ENCODE results near the gene P2RY14. TPM values are rescaled to one million over a fixed set of nuclear protein-coding genes. Genes with fewer than 3 reads are reported as not detected.

The P2RY14 gene
- total and polyA plus RNA-seq, 10 of the 15 experiments (the other 5 are each of a cell fraction or from before 2014, with no cell fraction given), result 0.06 to 0.37 (median 0.28) TPM; not detected in 7

DNA sequence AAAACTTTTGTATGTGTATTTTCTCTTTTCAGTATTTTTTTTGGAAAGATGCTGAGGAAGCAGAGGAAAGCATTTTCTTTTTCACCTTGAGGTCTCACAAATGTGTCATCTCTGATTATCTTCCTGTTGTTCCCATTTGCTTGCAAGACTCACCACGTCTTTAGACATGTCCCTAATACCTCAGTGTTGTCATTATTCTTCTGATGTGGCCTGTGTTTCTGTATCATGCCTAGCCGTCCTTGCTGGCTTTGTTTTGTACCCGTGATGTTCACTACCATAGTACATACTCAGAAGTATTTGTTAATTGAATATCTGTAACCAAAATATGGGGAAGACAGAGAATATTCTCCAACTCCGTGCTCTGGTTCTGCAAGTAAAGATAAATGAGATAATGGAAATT, 5.0 kb upstream of the P2RY14 start:
- in situ Hi-C loops (cut with MboI) (no loop called here), intact Hi-C loops (cut with micrococcal nuclease; ENCODE audit: unreplicated experiment) (loop anchor here (1.0 to 5.0 kb wide), 3 partner anchors 56 to 356 kb away; no protein-coding TSS in a partner anchor)
- ChIA-PET CTCF (interaction anchor here (1.0 to 9.6 kb wide), 9 partner anchors 16 to 120 kb away, joined by 3 to 182 read pairs (median 18); no protein-coding TSS in a partner anchor), POLR2A (no interaction called here), SMC1A (ENCODE audit: uncharacterized antibody, unreplicated experiment) (interaction anchor here (0.6 to 6.7 kb wide), 6 partner anchors 15 to 121 kb away, joined by 3 to 98 read pairs (median 12); no protein-coding TSS in a partner anchor), RAD21 (ENCODE audit: unreplicated experiment) (interaction anchor here (1.6 kb wide), 1 partner anchor 115 kb away, joined by 19 read pairs; no protein-coding TSS in a partner anchor)
- DNase-seq (ENCODE audit: low read depth, low spot score) (no peak), FAIRE-seq (no peak), ATAC-seq (no peak)
- H4K20me1 ChIP-seq (ENCODE audit: control insufficient read depth, insufficient read depth), result no peaks in the 10 kb centered on the region
- no peak overlapping the region for H3K4me3 ChIP-seq
- H3K4me1 ChIP-seq (ENCODE audit: control insufficient read depth, insufficient read depth, low read length), result peaks cover 2% of the 10 kb centered on the region
- no peak overlapping the region for H2AFZ ChIP-seq (ENCODE audit: control insufficient read depth, low read depth, low read length)
- H3K79me2 ChIP-seq (ENCODE audit: control insufficient read depth, insufficient read depth, low read length), result no peaks in the 10 kb centered on the region
- no peak overlapping the region for H3K4me2 ChIP-seq (ENCODE audit: control insufficient read depth, insufficient read depth)
- no peaks in the 10 kb centered on the region for H3K36me3 ChIP-seq (ENCODE audit: control insufficient read depth in 2 of 2, insufficient read depth in 2 of 2, low read length in 1 of 2)
- TF ChIP-seq ZZZ3 (IDR thresholded peaks at IDR 0.05; ENCODE audit: control insufficient read depth, insufficient read length, low read depth) (no peak), CREM (IDR thresholded peaks at IDR 0.05; ENCODE audit: low read depth) (no peak), ZSCAN29 (IDR thresholded peaks at IDR 0.05) (no peak), DPF2 (IDR thresholded peaks at IDR 0.05) (no peak), E2F8 (IDR thresholded peaks at IDR 0.05; ENCODE audit: low read depth, partially characterized antibody) (no peak), BRCA1 (IDR thresholded peaks at IDR 0.05; ENCODE audit: low read depth, low read length) (no peak)
- TF ChIP-seq, protein P1, sequence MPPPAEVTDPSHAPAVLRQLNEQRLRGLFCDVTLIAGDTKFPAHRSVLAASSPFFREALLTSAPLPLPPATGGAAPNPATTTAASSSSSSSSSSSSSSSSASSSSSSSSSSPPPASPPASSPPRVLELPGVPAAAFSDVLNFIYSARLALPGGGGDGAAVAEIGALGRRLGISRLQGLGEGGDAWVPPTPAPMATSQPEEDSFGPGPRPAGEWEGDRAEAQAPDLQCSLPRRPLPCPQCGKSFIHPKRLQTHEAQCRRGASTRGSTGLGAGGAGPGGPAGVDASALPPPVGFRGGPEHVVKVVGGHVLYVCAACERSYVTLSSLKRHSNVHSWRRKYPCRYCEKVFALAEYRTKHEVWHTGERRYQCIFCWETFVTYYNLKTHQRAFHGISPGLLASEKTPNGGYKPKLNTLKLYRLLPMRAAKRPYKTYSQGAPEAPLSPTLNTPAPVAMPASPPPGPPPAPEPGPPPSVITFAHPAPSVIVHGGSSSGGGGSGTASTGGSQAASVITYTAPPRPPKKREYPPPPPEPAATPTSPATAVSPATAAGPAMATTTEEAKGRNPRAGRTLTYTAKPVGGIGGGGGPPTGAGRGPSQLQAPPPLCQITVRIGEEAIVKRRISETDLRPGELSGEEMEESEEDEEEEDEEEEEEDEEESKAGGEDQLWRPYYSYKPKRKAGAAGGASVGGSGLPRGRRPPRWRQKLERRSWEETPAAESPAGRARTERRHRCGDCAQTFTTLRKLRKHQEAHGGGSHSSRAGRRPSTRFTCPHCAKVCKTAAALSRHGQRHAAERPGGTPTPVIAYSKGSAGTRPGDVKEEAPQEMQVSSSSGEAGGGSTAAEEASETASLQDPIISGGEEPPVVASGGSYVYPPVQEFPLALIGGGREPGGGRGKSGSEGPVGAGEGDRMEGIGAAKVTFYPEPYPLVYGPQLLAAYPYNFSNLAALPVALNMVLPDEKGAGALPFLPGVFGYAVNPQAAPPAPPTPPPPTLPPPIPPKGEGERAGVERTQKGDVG (CRISPR knock-in tag; IDR thresholded peaks at IDR 0.05), result no peak
- TF ChIP-seq, protein P2, sequence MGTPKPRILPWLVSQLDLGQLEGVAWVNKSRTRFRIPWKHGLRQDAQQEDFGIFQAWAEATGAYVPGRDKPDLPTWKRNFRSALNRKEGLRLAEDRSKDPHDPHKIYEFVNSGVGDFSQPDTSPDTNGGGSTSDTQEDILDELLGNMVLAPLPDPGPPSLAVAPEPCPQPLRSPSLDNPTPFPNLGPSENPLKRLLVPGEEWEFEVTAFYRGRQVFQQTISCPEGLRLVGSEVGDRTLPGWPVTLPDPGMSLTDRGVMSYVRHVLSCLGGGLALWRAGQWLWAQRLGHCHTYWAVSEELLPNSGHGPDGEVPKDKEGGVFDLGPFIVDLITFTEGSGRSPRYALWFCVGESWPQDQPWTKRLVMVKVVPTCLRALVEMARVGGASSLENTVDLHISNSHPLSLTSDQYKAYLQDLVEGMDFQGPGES (IDR thresholded peaks at IDR 0.05), result no peak
- H3K9me3 ChIP-seq (replicated peaks; ENCODE audit: control insufficient read depth, insufficient read depth, low read length), result no peaks in the 10 kb centered on the region
- H3K27ac ChIP-seq (ENCODE audit: control insufficient read depth, insufficient read depth), result no peak overlapping the region
- H3K27me3 ChIP-seq (replicated peaks in 1 of 2; ENCODE audit: control insufficient read depth in 2 of 2, insufficient read depth in 2 of 2, low read length in 1 of 2), result no peaks in the 10 kb centered on the region
- BruUV-seq (replicated peaks), result no TSS peak
- no peak overlapping the region for H3K9ac ChIP-seq (ENCODE audit: control insufficient read depth, insufficient read depth, low read length)
- WGBS (ENCODE audit: insufficient coverage, insufficient replicate concordance, low lambda C conversion rate, missing lambda C conversion rate), result 44% methylated on average over 4 of the region's 4 CpGs

Measured in GM12878 (cell line).